ENCODE results near the gene GCK. TPM values are rescaled to one million over a fixed set of nuclear protein-coding genes. Genes with fewer than 3 reads are reported as not detected.

GCK gene
- not detected in 2 replicates for total RNA-seq (2022)
- Bru-seq, nascent RNA = percentile 2 among the genes with signal in this experiment
- BruChase-seq, experiment 1, labeled RNA remaining after a 6-hour chase = percentile 2 among the genes with signal in this experiment
- percentile 4 among the genes with signal in this experiment for BruChase-seq, experiment 2, labeled RNA remaining after a 2-hour chase
- long read RNA-seq = 0 reads

- no peak for TF ChIP-seq CTCF (IDR thresholded peaks at IDR 0.05; ENCODE audit: unreplicated experiment)
- Mint-ChIP-seq H3K36me3 (ENCODE audit: insufficient read depth, unreplicated experiment) (no peaks in the 10 kb centered on the region), H3K9me3 (ENCODE audit: low read depth, unreplicated experiment) (no peaks in the 10 kb centered on the region), H3K4me3 (ENCODE audit: low read depth, unreplicated experiment) (no peak within 1 kb of the TSS), H3K4me1 (ENCODE audit: low read depth, unreplicated experiment) (peaks cover 9% of the 10 kb centered on the region), H3K27me3 (ENCODE audit: unreplicated experiment) (peaks cover 79% of the 10 kb centered on the region), H3K27ac (ENCODE audit: unreplicated experiment) (no peak within 1 kb of the TSS)
- intact Hi-C loops (cut with micrococcal nuclease; ENCODE audit: unreplicated experiment) = no loop called here
- CTCF ChIA-PET = no interaction called here
- no peak for DNase-seq
- no TSS peak for BruUV-seq (replicated peaks)
Observed at GRCh38 chr7:44189286-44189992, at the start of gene GCK. Gene GCK, minus strand, starts transcription at chr7:44189439. Its CDS starts 486 bp downstream, at chr7:44188953.

GRCh38 chr7:44238116-44238695 is 49.0 kb upstream of the GCK start:
- BruUV-seq (replicated peaks) = no TSS peak
- intact Hi-C loops (cut with micrococcal nuclease; ENCODE audit: unreplicated experiment) = no loop called here
- CTCF ChIA-PET = no interaction called here
- Mint-ChIP-seq H3K9me3 (ENCODE audit: low read depth, unreplicated experiment) (no peaks in the 10 kb centered on the region), H3K27me3 (ENCODE audit: unreplicated experiment) (peaks cover 90% of the 10 kb centered on the region), H3K27ac (ENCODE audit: unreplicated experiment) (no peak overlapping the region), H3K4me1 (ENCODE audit: low read depth, unreplicated experiment) (peaks cover 8% of the 10 kb centered on the region), H3K36me3 (ENCODE audit: insufficient read depth, unreplicated experiment) (no peaks in the 10 kb centered on the region), H3K4me3 (ENCODE audit: low read depth, unreplicated experiment) (no peak overlapping the region)
- DNase-seq = no peak
- no peak for TF ChIP-seq CTCF (IDR thresholded peaks at IDR 0.05; ENCODE audit: unreplicated experiment)

DNA sequence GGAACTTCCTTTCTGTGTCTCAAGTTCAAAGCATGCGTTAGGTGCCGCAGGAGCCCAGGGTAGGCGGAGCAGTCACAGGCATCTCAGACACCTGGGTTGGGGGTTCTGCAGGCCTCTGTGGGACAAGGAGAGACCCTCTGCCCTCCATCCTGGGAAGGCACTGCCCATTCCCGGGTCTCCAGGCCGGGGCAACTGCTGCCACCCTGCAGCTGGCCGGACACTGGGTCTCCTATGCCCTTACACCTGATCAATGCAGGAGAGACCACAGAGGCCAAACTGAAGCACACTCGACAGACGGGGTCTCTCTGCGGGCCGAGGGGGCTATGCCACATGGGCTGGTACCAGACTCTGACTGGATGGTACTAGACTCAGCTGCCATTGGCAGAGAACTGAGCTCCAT is 48.5 kb upstream of the GCK start:
- Mint-ChIP-seq H3K36me3 (ENCODE audit: insufficient read depth, unreplicated experiment) (no peaks in the 10 kb centered on the region), H3K9me3 (ENCODE audit: low read depth, unreplicated experiment) (no peaks in the 10 kb centered on the region), H3K4me1 (ENCODE audit: low read depth, unreplicated experiment) (peaks cover 8% of the 10 kb centered on the region), H3K4me3 (ENCODE audit: low read depth, unreplicated experiment) (no peak overlapping the region), H3K27ac (ENCODE audit: unreplicated experiment) (no peak overlapping the region), H3K27me3 (ENCODE audit: unreplicated experiment) (peaks cover 95% of the 10 kb centered on the region)
- no TSS peak for BruUV-seq (replicated peaks)
- intact Hi-C loops (cut with micrococcal nuclease; ENCODE audit: unreplicated experiment) = no loop called here
- CTCF ChIA-PET = no interaction called here
- DNase-seq = no peak
- no peak for TF ChIP-seq CTCF (IDR thresholded peaks at IDR 0.05; ENCODE audit: unreplicated experiment)

DNA sequence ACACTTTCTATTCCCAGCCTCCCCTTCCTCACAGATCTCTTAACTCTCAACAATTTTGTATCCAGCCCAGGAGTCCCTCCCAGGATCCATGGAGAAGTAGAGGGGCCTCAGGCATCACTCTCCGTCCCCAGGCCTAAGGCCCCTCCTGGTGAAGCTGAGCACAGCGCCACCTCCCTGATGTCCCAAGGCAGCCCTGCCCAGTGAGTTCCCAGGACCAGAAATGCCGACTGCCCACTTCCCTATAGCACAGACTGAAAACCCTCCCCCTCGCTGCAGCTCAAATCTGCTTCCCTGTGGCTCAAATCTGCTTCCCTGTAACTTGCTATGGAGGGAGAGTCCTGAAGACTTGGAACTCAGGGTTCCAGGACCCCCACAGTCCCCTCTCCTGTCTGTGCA is 47.1 kb upstream of the GCK start:
- Mint-ChIP-seq H3K4me3 (ENCODE audit: low read depth, unreplicated experiment) (no peak overlapping the region), H3K27ac (ENCODE audit: unreplicated experiment) (no peak overlapping the region), H3K27me3 (ENCODE audit: unreplicated experiment) (peaks cover 100% of the 10 kb centered on the region), H3K9me3 (ENCODE audit: low read depth, unreplicated experiment) (no peaks in the 10 kb centered on the region), H3K4me1 (ENCODE audit: low read depth, unreplicated experiment) (peaks cover 8% of the 10 kb centered on the region), H3K36me3 (ENCODE audit: insufficient read depth, unreplicated experiment) (peaks cover 4% of the 10 kb centered on the region)
- intact Hi-C loops (cut with micrococcal nuclease; ENCODE audit: unreplicated experiment) = no loop called here
- no peak for TF ChIP-seq CTCF (IDR thresholded peaks at IDR 0.05; ENCODE audit: unreplicated experiment)
- BruUV-seq (replicated peaks) = no TSS peak
- DNase-seq = no peak
- CTCF ChIA-PET = interaction anchor here (1.1 kb wide), 1 partner anchor 20 kb away, joined by 3 read pairs; no protein-coding TSS in a partner anchor

Measured in Calu3 (cell line).